ENCODE measurements around the gene ASGR2.
"Not testable (repeated sequence)": the region's sequence is repeated elsewhere in the genome, so short reads cannot be mapped to it uniquely, and the experiment has no call there.

The ASGR2 gene

GRCh38 chr17:7123844-7124243 lies 9.2 kb upstream of the ASGR2 start:
- no peak for FAIRE-seq

GRCh38 chr17:7122381-7122780 lies 7.8 kb upstream of the ASGR2 start:
- FAIRE-seq: no peak

GRCh38 chr17:7120635-7121034 lies 6.0 kb upstream of the ASGR2 start:
- FAIRE-seq: not testable (repeated sequence)

- no peak for FAIRE-seq
Observed at GRCh38 chr17:7120123-7120522, 5.5 kb upstream of the ASGR2 start.

- FAIRE-seq: no peak
Observed at GRCh38 chr17:7119314-7119713, 4.7 kb upstream of the ASGR2 start.

GRCh38 chr17:7114875-7115614 lies 423 bp upstream of the ASGR2 start:
- FAIRE-seq: no peak

GRCh38 chr17:7113273-7114071 lies 1.1 kb downstream of the ASGR2 start:
- FAIRE-seq: no peak

GRCh38 chr17:7112510-7113108 lies 2.0 kb downstream of the ASGR2 start:
- no peak for FAIRE-seq

GRCh38 chr17:7111784-7112509 lies 2.7 kb downstream of the ASGR2 start:
- no peak for FAIRE-seq

GRCh38 chr17:7110617-7111306 lies 3.9 kb downstream of the ASGR2 start:
- FAIRE-seq: no peak

GRCh38 chr17:7109461-7110322 lies 4.9 kb downstream of the ASGR2 start:
- no peak for FAIRE-seq

- no peak for FAIRE-seq
Observed at GRCh38 chr17:7108981-7109380, 5.6 kb downstream of the ASGR2 start.

GRCh38 chr17:7108560-7108925 lies 6.1 kb downstream of the ASGR2 start:
- FAIRE-seq: no peak

- no peak for FAIRE-seq
Observed at GRCh38 chr17:7107795-7108559, 6.6 kb downstream of the ASGR2 start.

GRCh38 chr17:7107012-7107754 lies 7.4 kb downstream of the ASGR2 start:
- FAIRE-seq: no peak

- no peak for FAIRE-seq
Observed at GRCh38 chr17:7102421-7102820, 12.2 kb downstream of the ASGR2 start.

GRCh38 chr17:7101531-7101930 lies 13.1 kb downstream of the ASGR2 start:
- FAIRE-seq: no peak

GRCh38 chr17:7100641-7101379 lies 13.8 kb downstream of the ASGR2 start:
- not testable (repeated sequence) for FAIRE-seq

- FAIRE-seq: no peak
Observed at GRCh38 chr17:7098802-7099459, 15.7 kb downstream of the ASGR2 start.

Data from G401.6 (cell line).